HG02884 (cell line): ENCODE data around the gene DYNLT2.

Experiments
- ATAC-seq: cut with Tn5 transposase; IDR thresholded peaks from one replicate; pipeline ENCODE4 v1.9.1; 2021; ENCODE audit warnings: mild to moderate bottlenecking, moderate library complexity; ENCODE audit not compliant: unreplicated experiment

DYNLT2 gene

GRCh38 chr6:169738976-169739529, 12.3 kb downstream of the DYNLT2 start:
- no peak for ATAC-seq

- no peak for ATAC-seq
Observed at GRCh38 chr6:169738204-169738975, 13.0 kb downstream of the DYNLT2 start.

GRCh38 chr6:169729961-169730360, 21.4 kb downstream of the DYNLT2 start:
- ATAC-seq, result no peak

GRCh38 chr6:169726963-169727362, 24.4 kb downstream of the DYNLT2 start:
- ATAC-seq, result no peak

- ATAC-seq, result no peak
Observed at GRCh38 chr6:169726049-169726400, 25.3 kb downstream of the DYNLT2 start.

GRCh38 chr6:169725125-169726048, 26.0 kb downstream of the DYNLT2 start:
- ATAC-seq, result peak; percentile 8

GRCh38 chr6:169724494-169725124, 26.8 kb downstream of the DYNLT2 start, which contains the start of gene PHF10:
Gene PHF10, minus strand, starts transcription at chr6:169724500. Its CDS starts 569 bp downstream, at chr6:169723931.
- peak; percentile 34 for ATAC-seq

- ATAC-seq, result peak; percentile 29
Observed at GRCh38 chr6:169723991-169724493, 27.3 kb downstream of the DYNLT2 start.

- peak; percentile 33 for ATAC-seq
Observed at GRCh38 chr6:169723200-169723909, 28.0 kb downstream of the DYNLT2 start.

- ATAC-seq, result no peak
Observed at GRCh38 chr6:169722362-169723199, 28.8 kb downstream of the DYNLT2 start.

- ATAC-seq, result no peak
Observed at GRCh38 chr6:169720207-169720855, 31.0 kb downstream of the DYNLT2 start.

GRCh38 chr6:169719117-169719516, 32.3 kb downstream of the DYNLT2 start:
- no peak for ATAC-seq

GRCh38 chr6:169714595-169714994, 36.8 kb downstream of the DYNLT2 start:
- ATAC-seq, result no peak

GRCh38 chr6:169714178-169714577, 37.2 kb downstream of the DYNLT2 start:
- ATAC-seq, result no peak

- no peak for ATAC-seq
Observed at GRCh38 chr6:169710009-169710408, 41.4 kb downstream of the DYNLT2 start.

- peak; percentile 58 for ATAC-seq
Observed at GRCh38 chr6:169709293-169709692, 42.1 kb downstream of the DYNLT2 start.

GRCh38 chr6:169707772-169708171, 43.6 kb downstream of the DYNLT2 start:
- ATAC-seq, result no peak

- peak; percentile 13 for ATAC-seq
Observed at GRCh38 chr6:169702840-169703246, 48.5 kb downstream of the DYNLT2 start.
